Measurements from ENCODE around the gene DHX58. TPM values are rescaled to one million over a fixed set of nuclear protein-coding genes. Genes with fewer than 3 reads are reported as not detected.

DHX58 gene
- total and polyA plus RNA-seq, 2 donors from 2014 or later, result 22.1 to 27.5 TPM

- FAIRE-seq, result no peak
- DNase-seq, result no peak
- peaks cover 0 to 3% (median 0%) of the 10 kb centered on the region in 3 donors for H3K36me3 ChIP-seq (ENCODE audit: control insufficient read depth in 2 of 3, insufficient read depth in 3 of 3, low read length in 3 of 3)
- no peaks in the 10 kb centered on the region for H3K27me3 ChIP-seq (ENCODE audit: control insufficient read depth, insufficient read depth, low read length)
- H3K4me1 ChIP-seq (ENCODE audit: control insufficient read depth in 2 of 3, insufficient read depth in 2 of 3, low read depth in 1 of 3, low read length in 3 of 3), result peaks cover 11 to 66% (median 64%) of the 10 kb centered on the region in 3 donors
- no peak for TF ChIP-seq CTCF (IDR thresholded peaks at IDR 0.05; ENCODE audit: borderline replicate concordance, extremely low read depth, insufficient read depth)
- no peaks in the 10 kb centered on the region for H3K9me3 ChIP-seq (ENCODE audit: control insufficient read depth in 2 of 3, insufficient read depth in 1 of 3, low read length in 3 of 3)
- intact Hi-C loops (cut with DNase I), result no loop called here
- H3K27ac ChIP-seq (ENCODE audit: low read depth in 2 of 2, low read length in 2 of 2), result peak overlapping the region; percentile 92 to 95
- peak overlapping the region in 2 of 3 donors; percentile 49 to 74 for H3K9ac ChIP-seq (ENCODE audit: low read length in 3 of 3)
- peak overlapping the region in 2 of 3 donors; percentile 57 to 66 for H3K4me3 ChIP-seq (ENCODE audit: low read length in 3 of 3)
Measured at GRCh38 chr17:42136654-42137051, 24.1 kb upstream of the DHX58 start.

GRCh38 chr17:42135664-42136653 is 23.4 kb upstream of the DHX58 start:
- FAIRE-seq, result peak; percentile 19
- peaks cover 11 to 73% (median 69%) of the 10 kb centered on the region in 3 donors for H3K4me1 ChIP-seq (ENCODE audit: control insufficient read depth in 2 of 3, insufficient read depth in 2 of 3, low read depth in 1 of 3, low read length in 3 of 3)

GRCh38 chr17:42135151-42135550 is 22.6 kb upstream of the DHX58 start:
- Histone ChIP-seq H3K27ac (ENCODE audit: low read depth in 2 of 2, low read length in 2 of 2) (peak overlapping the region; percentile 87 to 92), H3K27me3 (ENCODE audit: control insufficient read depth, insufficient read depth, low read length) (no peaks in the 10 kb centered on the region), H3K4me3 (ENCODE audit: low read length in 3 of 3) (peak overlapping the region; percentile 1 to 4 (median 2)), H3K9ac (ENCODE audit: low read length in 3 of 3) (peak overlapping the region in 1 of 3 donors; percentile 49), H3K36me3 (ENCODE audit: control insufficient read depth in 2 of 3, insufficient read depth in 3 of 3, low read length in 3 of 3) (peaks cover 0 to 2% (median 0%) of the 10 kb centered on the region in 3 donors), H3K9me3 (ENCODE audit: control insufficient read depth in 2 of 3, insufficient read depth in 1 of 3, low read length in 3 of 3) (no peaks in the 10 kb centered on the region), H3K4me1 (ENCODE audit: control insufficient read depth in 2 of 3, insufficient read depth in 2 of 3, low read depth in 1 of 3, low read length in 3 of 3) (peaks cover 11 to 81% (median 76%) of the 10 kb centered on the region in 3 donors)
- FAIRE-seq (no peak), DNase-seq (no peak)
- TF ChIP-seq CTCF (IDR thresholded peaks at IDR 0.05; ENCODE audit: borderline replicate concordance, extremely low read depth, insufficient read depth), result no peak
- intact Hi-C loops (cut with DNase I), result no loop called here

More at GRCh38 chr17:42135664-42136653, 23.4 kb upstream of the DHX58 start:
- intact Hi-C loops (cut with DNase I), result no loop called here
- Histone ChIP-seq H3K9me3 (ENCODE audit: control insufficient read depth in 2 of 3, insufficient read depth in 1 of 3, low read length in 3 of 3) (no peaks in the 10 kb centered on the region), H3K27me3 (ENCODE audit: control insufficient read depth, insufficient read depth, low read length) (no peaks in the 10 kb centered on the region), H3K27ac (ENCODE audit: low read depth in 2 of 2, low read length in 2 of 2) (peak overlapping the region; percentile 92 to 95), H3K4me3 (ENCODE audit: low read length in 3 of 3) (peak overlapping the region; percentile 4 to 66 (median 57)), H3K9ac (ENCODE audit: low read length in 3 of 3) (peak overlapping the region in 2 of 3 donors; percentile 49 to 74), H3K36me3 (ENCODE audit: control insufficient read depth in 2 of 3, insufficient read depth in 3 of 3, low read length in 3 of 3) (no peaks in the 10 kb centered on the region)
- DNase-seq, result peak in 3 of 5 donors; percentile 50 to 93 (median 81)
- TF ChIP-seq CTCF (IDR thresholded peaks at IDR 0.05; ENCODE audit: borderline replicate concordance, extremely low read depth, insufficient read depth), result no peak
